Liver (tissue), 3 donors: Measurements from ENCODE around the gene HMX1.

ENCODE experiments used
- TAF1 ChIP-seq: conservative IDR thresholded peaks from 2 replicates; pipeline ENCODE4 v1.6.1; 2016; ENCODE audit warnings: antibody characterized with exemption, mild to moderate bottlenecking
- TF ChIP-seq, protein P1 (sequence below): IDR thresholded peaks from 2 replicates; pipeline ENCODE4 v1.6.1; 2016; ENCODE audit warnings: antibody characterized with exemption
- TF ChIP-seq, protein P2 (sequence below): fragments of 150-350 bp; IDR thresholded peaks from 2 replicates; pipeline ENCODE4 v1.5.1; 2017; ENCODE audit warnings: improper control_type of control experiment, low read depth, low read length; ENCODE audit not compliant: missing input control
- TF ChIP-seq, protein P3 (sequence below): IDR thresholded peaks from 2 replicates; pipeline ENCODE4 v1.6.1; 2016; ENCODE audit warnings: antibody characterized with exemption
- donor health status: healthy.
- donor health status: healthy.

DNA sequence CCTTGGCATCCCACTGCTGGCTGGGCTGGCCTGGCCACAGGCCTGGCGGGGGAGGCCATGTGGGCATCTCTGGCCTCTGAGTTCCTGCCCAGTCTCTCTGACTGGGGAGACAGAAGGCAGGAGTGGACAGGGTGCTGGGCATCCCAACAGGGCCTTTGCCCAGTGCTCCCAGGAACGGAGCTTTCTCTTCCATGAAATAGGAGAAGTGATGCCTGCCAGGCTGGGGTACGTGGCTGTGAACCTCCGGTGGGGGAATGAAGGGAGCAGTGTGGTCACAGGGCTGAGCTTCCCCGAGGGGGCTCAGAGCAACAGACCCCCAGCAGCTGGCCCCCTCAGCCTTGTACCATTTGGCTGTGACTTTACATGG, 40.4 kb upstream of the HMX1 start:
- TF ChIP-seq, protein P1, sequence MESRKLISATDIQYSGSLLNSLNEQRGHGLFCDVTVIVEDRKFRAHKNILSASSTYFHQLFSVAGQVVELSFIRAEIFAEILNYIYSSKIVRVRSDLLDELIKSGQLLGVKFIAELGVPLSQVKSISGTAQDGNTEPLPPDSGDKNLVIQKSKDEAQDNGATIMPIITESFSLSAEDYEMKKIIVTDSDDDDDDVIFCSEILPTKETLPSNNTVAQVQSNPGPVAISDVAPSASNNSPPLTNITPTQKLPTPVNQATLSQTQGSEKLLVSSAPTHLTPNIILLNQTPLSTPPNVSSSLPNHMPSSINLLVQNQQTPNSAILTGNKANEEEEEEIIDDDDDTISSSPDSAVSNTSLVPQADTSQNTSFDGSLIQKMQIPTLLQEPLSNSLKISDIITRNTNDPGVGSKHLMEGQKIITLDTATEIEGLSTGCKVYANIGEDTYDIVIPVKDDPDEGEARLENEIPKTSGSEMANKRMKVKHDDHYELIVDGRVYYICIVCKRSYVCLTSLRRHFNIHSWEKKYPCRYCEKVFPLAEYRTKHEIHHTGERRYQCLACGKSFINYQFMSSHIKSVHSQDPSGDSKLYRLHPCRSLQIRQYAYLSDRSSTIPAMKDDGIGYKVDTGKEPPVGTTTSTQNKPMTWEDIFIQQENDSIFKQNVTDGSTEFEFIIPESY: no peak
- TF ChIP-seq, protein P2, sequence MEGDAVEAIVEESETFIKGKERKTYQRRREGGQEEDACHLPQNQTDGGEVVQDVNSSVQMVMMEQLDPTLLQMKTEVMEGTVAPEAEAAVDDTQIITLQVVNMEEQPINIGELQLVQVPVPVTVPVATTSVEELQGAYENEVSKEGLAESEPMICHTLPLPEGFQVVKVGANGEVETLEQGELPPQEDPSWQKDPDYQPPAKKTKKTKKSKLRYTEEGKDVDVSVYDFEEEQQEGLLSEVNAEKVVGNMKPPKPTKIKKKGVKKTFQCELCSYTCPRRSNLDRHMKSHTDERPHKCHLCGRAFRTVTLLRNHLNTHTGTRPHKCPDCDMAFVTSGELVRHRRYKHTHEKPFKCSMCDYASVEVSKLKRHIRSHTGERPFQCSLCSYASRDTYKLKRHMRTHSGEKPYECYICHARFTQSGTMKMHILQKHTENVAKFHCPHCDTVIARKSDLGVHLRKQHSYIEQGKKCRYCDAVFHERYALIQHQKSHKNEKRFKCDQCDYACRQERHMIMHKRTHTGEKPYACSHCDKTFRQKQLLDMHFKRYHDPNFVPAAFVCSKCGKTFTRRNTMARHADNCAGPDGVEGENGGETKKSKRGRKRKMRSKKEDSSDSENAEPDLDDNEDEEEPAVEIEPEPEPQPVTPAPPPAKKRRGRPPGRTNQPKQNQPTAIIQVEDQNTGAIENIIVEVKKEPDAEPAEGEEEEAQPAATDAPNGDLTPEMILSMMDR: no peak
- TF ChIP-seq TAF1: no peak
- TF ChIP-seq, protein P3, sequence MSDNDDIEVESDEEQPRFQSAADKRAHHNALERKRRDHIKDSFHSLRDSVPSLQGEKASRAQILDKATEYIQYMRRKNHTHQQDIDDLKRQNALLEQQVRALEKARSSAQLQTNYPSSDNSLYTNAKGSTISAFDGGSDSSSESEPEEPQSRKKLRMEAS: no peak
